Caco-2 (cell line): ENCODE measurements around the gene GAS6. TPM values are rescaled to one million over a fixed set of nuclear protein-coding genes. Genes with fewer than 3 reads are reported as not detected.

ENCODE experiments used
- BruUV-seq: library from RNA; stranded (reverse); fragments of 400-500 nt; replicated peaks from 2 replicates; lab custom pipeline; 2021; lab: Mats Ljungman, UMichigan
- CTCF ChIA-PET: fragments of 300-600 bp; sonication (Branson Sonifier 250); formaldehyde crosslinking; loops from one replicate; lab custom pipeline; 2022; ENCODE audit warnings: antibody characterized with exemption; lab: Charles Lee
- POLR2A ChIA-PET: fragments of 300-600 bp; sonication (Branson Sonifier 250); formaldehyde crosslinking; loops from one replicate; lab custom pipeline; 2022; ENCODE audit warnings: antibody characterized with exemption; lab: Charles Lee
- DNase-seq, 2 experiments: peaks; one replicate each; pipeline versions ENCODE4 v3.0.0 to v3.0.0-alpha.2; 2020 to 2022
- H3K27me3 ChIP-seq: replicated peaks from 2 replicates; pipeline ENCODE4 v1.6.0; 2011; ENCODE audit warnings: low read length; ENCODE audit not compliant: control insufficient read depth, insufficient read depth
- H3K36me3 ChIP-seq: 2 replicates; pipeline ENCODE4 v1.5.1; 2011; ENCODE audit warnings: low read length; ENCODE audit not compliant: control insufficient read depth, insufficient read depth
- H3K4me1 ChIP-seq: fragments of 250-450 bp; sonication (Bioruptor Pico); 2 replicates; pipeline ENCODE4 v1.5.1; 2020; ENCODE audit warnings: mild to moderate bottlenecking
- H3K4me3 ChIP-seq: 2 replicates; pipeline ENCODE4 v1.5.1; 2011; ENCODE audit warnings: low read depth, mild to moderate bottlenecking, control low read depth, low read length
- H3K9me3 ChIP-seq: fragments of 250-450 bp; sonication (Bioruptor Pico); 2 replicates; pipeline ENCODE4 v1.5.1; 2020; ENCODE audit warnings: mild to moderate bottlenecking, moderate library complexity
- H3K27ac Mint-ChIP-seq: one replicate; pipeline ENCODE4 v1.8.0; 2022; ENCODE audit warnings: mixed read lengths; ENCODE audit not compliant: unreplicated experiment
- H3K27me3 Mint-ChIP-seq: one replicate; pipeline ENCODE4 v1.8.0; 2022; ENCODE audit warnings: mixed read lengths; ENCODE audit not compliant: insufficient read depth, unreplicated experiment
- H3K36me3 Mint-ChIP-seq: one replicate; pipeline ENCODE4 v1.8.0; 2022; ENCODE audit warnings: mild to moderate bottlenecking, mixed read lengths; ENCODE audit not compliant: insufficient read depth, unreplicated experiment
- H3K4me1 Mint-ChIP-seq: one replicate; pipeline ENCODE4 v1.8.0; 2022; ENCODE audit warnings: low read depth, mixed read lengths; ENCODE audit not compliant: unreplicated experiment
- H3K4me3 Mint-ChIP-seq: one replicate; pipeline ENCODE4 v1.8.0; 2022; ENCODE audit warnings: mild to moderate bottlenecking, moderate library complexity, mixed read lengths; ENCODE audit not compliant: unreplicated experiment
- H3K9me3 Mint-ChIP-seq: one replicate; pipeline ENCODE4 v1.8.0; 2022; ENCODE audit warnings: mixed read lengths; ENCODE audit not compliant: unreplicated experiment
- intact Hi-C: fragments of 100-400 bp; cut with micrococcal nuclease; formaldehyde crosslinking; loops from one replicate; pipeline ENCODE4 v1.10.0; 2022; ENCODE audit not compliant: unreplicated experiment
- total RNA-seq: library from RNA; stranded (reverse); gene quantifications from 2 replicates; pipeline ENCODE4 v1.2.3, GENCODE V29; 2022
- TF ChIP-seq, protein P1 (sequence below), 2 experiments: fragments of 200-600 bp in 1 of 2; IDR thresholded peaks; 1 replicate in 1 of 2; 2 replicates in 1 of 2; pipeline versions ENCODE4 v1.5.1 to v1.8.0; 2011 to 2022; ENCODE audit warnings: antibody characterized with exemption in 1 of 2, control low read depth in 1 of 2, inconsistent platforms in 1 of 2, low read depth in 1 of 2, low read length in 1 of 2, mild to moderate bottlenecking in 1 of 2, moderate library complexity in 1 of 2; ENCODE audit not compliant: insufficient read depth in 1 of 2, severe bottlenecking in 1 of 2, unreplicated experiment in 1 of 2

The GAS6 gene
- total RNA-seq, 1 experiment from 2014 or later, result 34.8 TPM

DNA sequence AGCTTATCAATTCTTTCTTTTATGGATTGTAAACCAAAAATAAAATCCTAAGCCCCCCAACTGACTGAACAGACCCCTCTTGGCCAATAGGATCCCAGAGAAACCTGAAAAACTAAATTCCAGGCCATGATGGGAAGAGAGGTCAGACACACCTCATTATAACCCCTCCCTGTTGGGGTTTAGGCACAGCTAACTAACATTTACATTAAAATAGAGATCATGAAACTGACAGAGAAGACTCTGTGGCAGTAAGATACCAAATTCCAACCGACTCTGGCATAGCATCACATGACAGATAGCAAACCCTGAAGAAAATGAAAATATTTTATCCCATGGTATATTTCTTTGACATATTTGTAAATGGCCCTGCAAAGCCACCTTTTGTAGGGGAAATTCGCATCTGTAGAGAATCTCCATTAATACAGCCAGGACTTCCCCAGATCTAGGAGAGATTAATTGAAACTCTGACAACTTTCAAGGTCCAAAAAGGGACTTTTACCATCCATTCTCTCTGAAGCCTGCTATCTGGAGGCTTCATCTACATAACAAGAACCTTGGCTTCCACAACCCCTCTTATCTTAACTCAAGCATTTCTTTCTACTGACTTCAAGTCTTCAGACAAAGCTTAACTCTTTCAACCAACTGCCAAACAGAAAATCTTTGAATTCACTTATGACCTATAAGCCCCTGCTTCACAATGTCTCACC is 27.1 kb upstream of the GAS6 start:
- DNase-seq, result no peak
- ChIA-PET POLR2A (no interaction called here), CTCF (no interaction called here)
- Histone ChIP-seq H3K27me3 (no peaks in the 10 kb centered on the region), H3K36me3 (no peaks in the 10 kb centered on the region), H3K4me1 (no peaks in the 10 kb centered on the region), H3K4me3 (no peak overlapping the region), H3K9me3 (peaks cover 12% of the 10 kb centered on the region; the same call in 1 of the 2 replicates)
- intact Hi-C loops, result loop anchor here (5.0 kb wide), 1 partner anchor 289 kb away; no protein-coding TSS in a partner anchor
- H3K36me3 Mint-ChIP-seq, result no peaks in the 10 kb centered on the region
- no peak overlapping the region for H3K4me3 Mint-ChIP-seq
- no TSS peak for BruUV-seq
- peaks cover 15% of the 10 kb centered on the region for H3K27me3 Mint-ChIP-seq
- H3K9me3 Mint-ChIP-seq, result peaks cover 20% of the 10 kb centered on the region
- H3K4me1 Mint-ChIP-seq, result no peaks in the 10 kb centered on the region
- TF ChIP-seq, protein P1, sequence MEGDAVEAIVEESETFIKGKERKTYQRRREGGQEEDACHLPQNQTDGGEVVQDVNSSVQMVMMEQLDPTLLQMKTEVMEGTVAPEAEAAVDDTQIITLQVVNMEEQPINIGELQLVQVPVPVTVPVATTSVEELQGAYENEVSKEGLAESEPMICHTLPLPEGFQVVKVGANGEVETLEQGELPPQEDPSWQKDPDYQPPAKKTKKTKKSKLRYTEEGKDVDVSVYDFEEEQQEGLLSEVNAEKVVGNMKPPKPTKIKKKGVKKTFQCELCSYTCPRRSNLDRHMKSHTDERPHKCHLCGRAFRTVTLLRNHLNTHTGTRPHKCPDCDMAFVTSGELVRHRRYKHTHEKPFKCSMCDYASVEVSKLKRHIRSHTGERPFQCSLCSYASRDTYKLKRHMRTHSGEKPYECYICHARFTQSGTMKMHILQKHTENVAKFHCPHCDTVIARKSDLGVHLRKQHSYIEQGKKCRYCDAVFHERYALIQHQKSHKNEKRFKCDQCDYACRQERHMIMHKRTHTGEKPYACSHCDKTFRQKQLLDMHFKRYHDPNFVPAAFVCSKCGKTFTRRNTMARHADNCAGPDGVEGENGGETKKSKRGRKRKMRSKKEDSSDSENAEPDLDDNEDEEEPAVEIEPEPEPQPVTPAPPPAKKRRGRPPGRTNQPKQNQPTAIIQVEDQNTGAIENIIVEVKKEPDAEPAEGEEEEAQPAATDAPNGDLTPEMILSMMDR (IDR thresholded peaks at IDR 0.05; ENCODE audit: insufficient read depth in 1 of 2, low read depth in 1 of 2, low read length in 1 of 2, severe bottlenecking in 1 of 2, unreplicated experiment in 1 of 2), result no peak
- H3K27ac Mint-ChIP-seq, result no peak overlapping the region

DNA sequence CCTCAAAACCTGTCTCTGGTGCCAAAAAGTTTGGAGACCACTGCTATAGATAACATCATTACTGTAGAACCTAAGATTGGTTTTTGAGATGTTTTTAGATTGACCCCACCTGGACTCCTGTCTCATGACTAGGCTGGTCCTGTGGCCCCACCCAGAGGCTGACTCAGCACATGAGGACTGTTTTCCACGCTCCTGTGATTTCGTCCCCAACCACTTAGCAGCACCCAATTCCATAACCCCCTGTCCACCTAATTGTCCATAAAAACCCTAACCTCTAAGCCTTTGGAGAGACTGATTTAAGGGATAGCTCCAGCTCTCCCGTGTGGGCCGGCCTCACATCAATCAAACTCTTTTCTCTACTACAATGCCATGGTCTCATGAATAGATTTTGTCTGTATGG is 25.6 kb upstream of the GAS6 start:
- CTCF ChIA-PET, result no interaction called here
- no peak overlapping the region for H3K4me3 ChIP-seq
- Mint-ChIP-seq H3K4me1 (no peaks in the 10 kb centered on the region), H3K4me3 (no peak overlapping the region), H3K9me3 (peaks cover 20% of the 10 kb centered on the region), H3K36me3 (no peaks in the 10 kb centered on the region), H3K27me3 (peaks cover 13% of the 10 kb centered on the region), H3K27ac (no peak overlapping the region)
- TF ChIP-seq, protein P1 (IDR thresholded peaks at IDR 0.05; ENCODE audit: insufficient read depth in 1 of 2, low read depth in 1 of 2, low read length in 1 of 2, severe bottlenecking in 1 of 2, unreplicated experiment in 1 of 2), result no peak
- no peaks in the 10 kb centered on the region for H3K36me3 ChIP-seq
- intact Hi-C loops, result no loop called here
- no TSS peak for BruUV-seq
- peaks cover 12% of the 10 kb centered on the region; the same call in 1 of the 2 replicates for H3K9me3 ChIP-seq
- POLR2A ChIA-PET, result no interaction called here
- H3K4me1 ChIP-seq, result no peaks in the 10 kb centered on the region
- DNase-seq, result no peak
- H3K27me3 ChIP-seq, result no peaks in the 10 kb centered on the region

DNA sequence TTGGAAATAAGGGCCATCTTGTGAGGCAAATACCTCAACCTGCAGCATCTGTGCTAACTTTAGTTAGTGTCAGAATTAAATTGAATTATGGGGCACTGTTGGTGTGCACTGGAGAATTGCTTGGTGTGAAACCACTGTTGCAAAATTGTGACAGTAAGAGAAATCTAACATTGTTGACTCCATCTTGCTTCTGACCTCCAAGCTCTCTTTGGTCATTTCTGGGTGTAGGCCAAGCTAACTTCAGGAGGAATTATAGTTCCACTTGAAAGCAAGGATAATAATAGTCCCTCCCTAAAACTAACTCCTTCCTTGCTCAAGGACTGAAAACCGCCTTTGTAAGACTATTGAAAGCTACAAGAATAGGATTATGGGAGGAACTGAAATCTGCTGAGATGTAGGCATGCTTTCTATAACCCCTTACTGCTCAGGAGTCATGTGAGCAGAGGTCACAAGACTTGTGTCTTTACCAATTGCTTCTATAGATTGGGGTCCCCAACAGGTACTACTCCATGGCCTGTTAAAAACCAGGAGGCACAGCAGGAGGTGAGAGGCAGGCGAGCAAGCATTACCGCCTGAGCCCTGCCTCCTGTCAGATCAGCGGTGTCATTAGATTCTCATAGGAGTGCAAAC is 24.9 kb upstream of the GAS6 start:
- no TSS peak for BruUV-seq
- no peaks in the 10 kb centered on the region for H3K4me1 Mint-ChIP-seq
- no peak overlapping the region for H3K27ac Mint-ChIP-seq
- Histone ChIP-seq H3K36me3 (no peaks in the 10 kb centered on the region), H3K4me1 (no peaks in the 10 kb centered on the region), H3K4me3 (no peak overlapping the region), H3K27me3 (no peaks in the 10 kb centered on the region), H3K9me3 (peaks cover 12% of the 10 kb centered on the region; the same call in 1 of the 2 replicates)
- H3K4me3 Mint-ChIP-seq, result no peak overlapping the region
- intact Hi-C loops, result no loop called here
- CTCF ChIA-PET, result no interaction called here
- POLR2A ChIA-PET, result no interaction called here
- TF ChIP-seq, protein P1 (IDR thresholded peaks at IDR 0.05; ENCODE audit: insufficient read depth in 1 of 2, low read depth in 1 of 2, low read length in 1 of 2, severe bottlenecking in 1 of 2, unreplicated experiment in 1 of 2), result no peak
- H3K9me3 Mint-ChIP-seq, result peaks cover 14% of the 10 kb centered on the region
- peaks cover 10% of the 10 kb centered on the region for H3K27me3 Mint-ChIP-seq
- DNase-seq, result no peak
- no peaks in the 10 kb centered on the region for H3K36me3 Mint-ChIP-seq
